Caki2 (cell line): ENCODE results near the gene VPS37C. TPM values are rescaled to one million over a fixed set of nuclear protein-coding genes. Genes with fewer than 3 reads are reported as not detected.
"Not testable (repeated sequence)": the region's sequence is repeated elsewhere in the genome, so short reads cannot be mapped to it uniquely, and the experiment has no call there.

Experiments
- DNase-seq: peaks from one replicate; pipeline ENCODE4 v3.0.0-alpha.2; 2015; ENCODE audit warnings: low read depth
- in situ Hi-C: cut with HindIII; loops from 2 replicates; pipeline ENCODE4 v1.10.0; 2016; ENCODE audit warnings: low sequenced_read_pairs, low pct_unique_long_range_greater_than_20kb, mixed read lengths
- total RNA-seq: library from RNA; depleted of rRNA; stranded (reverse); fragments of >200 nt; shearing (Covaris generic); gene quantifications from 2 replicates; pipeline ENCODE4 v1.2.3, GENCODE V29; 2014; ENCODE audit warnings: low replicate concordance; rRNA removed

Gene VPS37C
- 12.3 and 20.8 TPM in 2 replicates for total RNA-seq

DNA sequence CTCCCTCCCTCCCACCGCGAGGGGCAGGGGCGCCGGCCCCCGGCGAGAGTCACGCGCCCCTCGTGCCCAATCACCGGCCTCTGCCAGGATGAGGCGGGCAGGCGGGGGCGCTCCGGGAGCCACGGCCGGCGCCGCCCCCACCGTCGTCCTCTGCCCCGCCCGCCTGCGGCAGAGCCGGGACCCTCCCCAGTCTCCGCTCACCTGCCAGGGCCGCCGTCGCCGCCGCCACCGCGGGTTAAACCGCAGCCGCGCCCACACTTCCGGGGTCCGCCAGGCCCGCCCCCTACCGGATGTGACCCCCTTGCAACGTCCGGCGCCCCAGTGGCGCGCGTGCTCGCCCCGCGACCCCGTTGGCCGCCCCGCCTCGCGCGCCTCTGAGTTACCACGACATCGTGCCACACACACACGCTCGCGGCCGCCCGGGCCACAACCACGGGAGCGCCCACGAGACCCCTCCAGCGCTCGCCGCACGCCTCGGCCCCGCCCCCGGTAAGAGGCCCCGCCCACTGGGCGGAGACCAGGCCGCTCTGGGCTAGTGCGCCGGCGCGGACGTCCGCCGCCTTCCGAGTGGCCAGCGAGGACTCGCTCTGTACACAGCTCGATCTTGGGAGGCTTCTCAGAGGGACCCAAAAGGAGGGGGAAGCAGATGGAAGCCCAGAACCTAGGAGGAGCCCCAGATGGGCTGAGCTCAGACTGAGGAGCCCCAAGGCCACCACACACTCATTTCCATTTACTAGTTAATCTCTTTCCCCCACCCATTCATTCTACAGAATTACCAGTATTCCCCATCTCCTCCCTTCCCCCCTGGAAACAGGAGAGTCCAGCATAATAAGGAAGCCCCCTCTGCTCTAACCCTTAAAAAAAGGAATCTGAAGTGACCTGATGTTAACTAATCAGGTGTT, at the start of gene VPS37C:
Gene VPS37C, minus strand, starts transcription at position 237 of the 902 bp plus-strand sequence. CDS start 22,597 bp downstream, outside the sequence.
- DNase-seq, result peak; percentile 91
- in situ Hi-C loops, result no loop called here

DNA sequence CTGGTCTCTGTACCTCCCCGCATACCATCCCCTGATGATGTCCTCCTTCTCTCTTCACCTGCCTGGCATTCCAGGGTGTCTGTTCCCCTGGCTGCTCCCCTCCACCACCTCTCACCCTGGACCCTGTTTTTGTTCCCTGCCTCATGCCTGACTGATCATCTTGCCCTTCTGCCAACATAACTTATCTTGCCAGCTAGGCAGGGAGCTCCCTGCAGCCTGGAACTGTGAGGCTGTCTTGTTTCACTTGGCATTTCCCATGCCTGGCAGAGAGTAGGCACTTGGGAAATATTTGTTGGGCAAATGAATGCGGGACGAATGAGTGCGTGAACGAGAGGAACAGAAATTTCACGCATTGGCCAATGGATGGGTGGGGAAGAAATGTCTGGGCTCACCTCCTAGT, 49.4 kb upstream of the VPS37C start:
- in situ Hi-C loops, DNase-seq: not testable (repeated sequence)

DNA sequence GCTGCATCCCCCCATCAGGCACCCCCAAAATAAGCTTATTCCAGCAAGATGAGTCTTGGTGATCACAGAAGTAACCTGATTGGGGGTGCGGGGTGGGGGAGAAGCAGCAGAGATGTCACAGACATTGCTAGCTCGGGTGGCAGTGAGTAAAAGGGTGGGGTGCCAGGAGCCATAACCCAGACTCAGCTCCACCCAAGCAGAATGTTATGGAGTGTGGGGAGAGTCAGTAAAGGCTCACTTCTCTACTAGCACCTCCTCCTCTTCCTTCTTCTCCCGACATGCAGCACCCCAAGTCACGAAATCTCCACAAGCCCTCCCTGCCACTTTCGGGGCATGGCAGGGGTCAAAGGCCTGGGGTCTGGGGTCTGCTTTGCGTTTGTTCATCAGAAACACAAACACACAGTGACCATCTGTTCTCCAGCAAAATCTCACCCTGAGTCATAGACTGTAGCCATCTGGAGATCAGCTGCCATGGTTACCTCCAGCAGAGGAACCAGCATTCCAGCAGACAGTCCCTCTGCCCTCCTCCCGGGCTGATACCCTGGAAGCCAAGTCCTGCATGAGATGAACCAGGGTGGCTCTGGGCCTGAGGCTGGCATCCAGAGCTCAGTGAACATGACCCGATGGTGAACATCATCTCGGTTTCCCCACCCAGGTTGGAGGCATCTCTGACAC, 46.5 kb upstream of the VPS37C start:
- DNase-seq, in situ Hi-C loops: not testable (repeated sequence)

GRCh38 chr11:61204502-61205059, 43.4 kb upstream of the VPS37C start:
- in situ Hi-C loops, DNase-seq: not testable (repeated sequence)

- in situ Hi-C loops, DNase-seq: not testable (repeated sequence)
Observed at GRCh38 chr11:61203873-61204272, 42.6 kb upstream of the VPS37C start.

GRCh38 chr11:61202950-61203746, 41.9 kb upstream of the VPS37C start, which contains the start of gene PGA3:
Gene PGA3, plus strand, starts transcription at chr11:61203515. Its CDS starts 50 bp downstream, at chr11:61203565.
- in situ Hi-C loops, DNase-seq: not testable (repeated sequence)

DNA sequence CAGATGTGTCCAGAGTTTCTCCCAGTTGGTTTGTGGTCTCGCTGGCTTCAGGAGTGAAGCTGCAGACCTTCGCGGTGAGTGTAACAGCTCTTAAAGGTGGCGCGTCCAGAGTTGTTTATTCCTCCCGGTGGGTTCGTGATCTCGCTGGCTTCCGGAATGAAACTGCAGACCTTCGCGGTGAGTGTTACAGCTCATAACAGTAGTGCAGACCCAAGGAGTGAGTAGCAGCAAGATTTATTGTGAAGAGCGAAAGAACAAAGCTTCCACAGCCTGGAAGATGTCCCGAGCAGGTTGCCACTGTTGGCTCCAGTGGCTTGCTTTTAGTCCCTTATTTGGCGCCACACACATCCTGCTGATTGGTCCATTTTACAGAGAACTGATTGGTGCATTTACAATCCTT, 40.2 kb upstream of the VPS37C start:
- DNase-seq, result no peak
- in situ Hi-C loops, result no loop called here

DNA sequence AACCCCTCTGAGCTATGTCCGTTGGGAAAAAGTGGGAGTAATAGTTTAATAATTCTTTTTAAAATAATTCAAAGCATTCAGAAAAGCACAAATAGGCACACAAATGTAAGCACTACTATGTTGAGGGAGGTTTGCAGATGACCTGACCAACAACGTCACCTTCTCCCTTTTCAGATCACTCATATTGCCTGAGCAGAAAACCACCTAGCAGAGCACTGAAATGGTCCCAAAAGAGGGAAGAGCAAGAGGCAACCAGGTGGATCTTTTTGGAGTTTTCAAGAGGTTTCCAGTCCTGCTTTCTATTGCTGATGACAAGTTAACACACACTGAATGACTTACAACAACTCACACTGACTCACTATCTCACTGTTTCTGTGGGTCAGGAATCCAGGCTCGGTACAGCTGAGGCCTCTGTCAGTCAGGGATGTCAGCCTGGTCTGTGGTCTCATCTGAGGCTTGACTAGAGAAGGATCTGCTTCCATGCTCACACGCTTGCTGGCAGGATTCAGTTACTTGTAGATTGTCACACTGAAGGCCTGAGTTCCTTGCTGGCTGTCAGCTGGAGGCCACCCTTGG, 37.8 kb upstream of the VPS37C start:
- in situ Hi-C loops, result no loop called here
- no peak for DNase-seq

DNA sequence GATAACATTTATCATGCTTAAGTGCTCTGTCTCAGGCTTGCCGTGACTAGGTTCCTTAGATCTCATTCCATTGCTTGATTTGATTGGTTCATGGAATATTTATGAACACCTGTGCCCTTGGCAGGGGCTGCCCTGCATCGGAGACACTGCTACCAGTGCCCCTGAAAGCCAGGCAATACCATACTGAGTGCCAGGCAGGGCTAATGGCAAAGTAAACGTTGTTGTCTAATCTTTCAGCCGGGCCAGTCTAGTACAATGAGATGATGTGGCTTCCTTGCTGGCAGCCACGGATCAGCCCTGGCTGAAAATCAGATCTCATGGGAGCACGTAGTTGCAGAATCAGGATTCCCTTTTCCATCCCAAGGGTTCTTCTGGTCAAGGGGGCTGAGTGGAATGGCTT, 37.1 kb upstream of the VPS37C start:
- in situ Hi-C loops, result no loop called here
- DNase-seq, result no peak

- in situ Hi-C loops, result no loop called here
- DNase-seq, result no peak
Observed at GRCh38 chr11:61195719-61196118, 34.5 kb upstream of the VPS37C start.

DNA sequence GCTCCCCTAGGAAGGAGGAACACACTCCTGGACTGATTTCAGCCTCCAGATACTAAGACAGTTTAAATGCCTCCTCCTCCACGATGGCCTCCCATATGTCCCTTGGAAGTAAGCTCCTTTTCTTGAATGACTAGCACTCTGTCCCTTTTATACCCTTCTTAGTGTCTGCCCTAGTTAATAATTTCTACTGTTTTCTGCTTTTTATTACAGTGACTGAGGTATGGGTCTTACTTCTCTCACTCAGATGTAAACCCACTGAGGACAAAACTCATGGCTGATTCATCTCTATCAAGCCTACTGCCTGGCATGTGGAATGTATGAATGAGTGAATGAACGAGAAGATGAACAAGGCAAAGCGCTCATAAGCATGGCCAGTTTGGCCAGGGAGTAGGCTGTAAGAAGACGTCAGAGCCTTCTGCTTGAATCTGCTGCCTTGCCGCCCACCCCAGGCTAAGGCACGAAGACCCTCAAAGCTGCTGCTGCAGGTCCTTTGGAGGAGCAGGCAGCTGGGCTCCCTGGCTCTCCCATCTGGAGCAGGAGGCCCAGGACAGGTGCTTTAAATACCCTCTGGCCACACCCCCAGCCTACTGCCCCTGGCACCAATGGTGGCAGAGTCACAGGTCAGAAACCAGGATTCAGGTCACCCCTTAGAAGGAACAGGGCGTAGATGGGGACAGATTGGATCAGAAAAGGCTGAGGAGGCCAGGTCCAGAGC, 33.9 kb upstream of the VPS37C start:
- DNase-seq, result peak; percentile 25
- in situ Hi-C loops, result no loop called here

GRCh38 chr11:61194169-61194671, 33.0 kb upstream of the VPS37C start:
- peak; percentile 15 for DNase-seq
- in situ Hi-C loops, result no loop called here

DNA sequence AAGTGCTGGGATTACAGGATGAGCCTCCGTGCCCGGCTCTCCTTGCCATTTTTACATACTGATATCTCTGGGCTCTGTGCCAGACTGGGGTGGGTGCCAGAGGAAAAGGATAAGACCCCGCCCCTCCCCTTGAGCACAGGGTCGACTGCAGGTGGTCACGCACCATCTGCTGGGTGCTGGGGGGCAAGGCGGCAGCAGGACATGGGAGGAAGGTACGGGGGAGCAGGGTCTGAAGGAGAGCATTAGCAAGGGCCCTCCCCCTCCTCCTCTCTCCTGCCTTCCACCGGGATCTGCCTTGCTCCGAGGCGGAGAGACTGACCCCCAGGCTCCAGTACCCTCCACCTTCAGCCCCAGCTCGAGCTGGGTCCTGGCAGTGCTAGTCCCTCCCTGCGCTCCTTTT, 32.4 kb upstream of the VPS37C start:
- no peak for DNase-seq
- in situ Hi-C loops, result no loop called here

DNA sequence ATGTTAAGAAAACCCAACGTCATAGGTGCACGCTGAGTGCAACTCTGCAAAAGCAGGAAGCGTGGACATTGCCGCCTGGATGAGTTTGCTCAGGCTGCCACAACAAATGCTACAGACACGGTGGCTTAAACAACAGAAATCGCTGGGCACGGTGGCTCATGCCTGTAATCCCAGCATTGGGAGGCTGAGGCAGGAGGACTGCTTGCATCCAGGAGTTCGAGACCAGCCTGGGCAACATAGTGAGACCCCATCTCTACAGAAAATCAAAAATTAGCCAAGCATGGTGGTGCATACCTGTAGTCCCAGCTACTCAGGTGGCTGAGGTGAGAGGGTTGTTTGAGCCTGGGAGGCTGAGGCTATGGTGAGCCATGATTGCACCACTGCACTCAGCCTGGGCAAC, 28.7 kb upstream of the VPS37C start:
- in situ Hi-C loops, result no loop called here

GRCh38 chr11:61187505-61188130, 26.4 kb upstream of the VPS37C start:
- in situ Hi-C loops, result no loop called here
- peak; percentile 56 for DNase-seq

More for the DNA sequence above, 28.7 kb upstream of the VPS37C start:
- DNase-seq, result no peak

DNA sequence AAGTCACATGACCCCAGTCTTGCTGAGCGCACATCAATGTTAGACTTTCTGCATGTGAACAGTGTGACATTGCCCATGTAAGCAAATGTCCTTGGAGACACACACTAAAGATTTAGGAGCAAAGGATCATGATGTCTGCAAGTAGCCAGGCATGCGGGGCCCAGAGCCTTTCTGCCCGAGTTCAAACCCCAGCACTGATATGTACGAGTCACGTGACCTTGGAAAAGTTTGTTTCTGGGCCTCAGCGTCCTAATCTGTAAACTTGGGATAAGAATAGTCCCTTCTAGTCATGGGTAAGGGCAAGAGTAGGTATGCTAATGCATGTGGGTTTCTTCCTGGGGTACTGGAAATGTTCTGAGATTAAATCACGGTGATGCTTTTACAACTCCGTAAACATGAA, 25.3 kb upstream of the VPS37C start:
- in situ Hi-C loops, result no loop called here
- no peak for DNase-seq

DNA sequence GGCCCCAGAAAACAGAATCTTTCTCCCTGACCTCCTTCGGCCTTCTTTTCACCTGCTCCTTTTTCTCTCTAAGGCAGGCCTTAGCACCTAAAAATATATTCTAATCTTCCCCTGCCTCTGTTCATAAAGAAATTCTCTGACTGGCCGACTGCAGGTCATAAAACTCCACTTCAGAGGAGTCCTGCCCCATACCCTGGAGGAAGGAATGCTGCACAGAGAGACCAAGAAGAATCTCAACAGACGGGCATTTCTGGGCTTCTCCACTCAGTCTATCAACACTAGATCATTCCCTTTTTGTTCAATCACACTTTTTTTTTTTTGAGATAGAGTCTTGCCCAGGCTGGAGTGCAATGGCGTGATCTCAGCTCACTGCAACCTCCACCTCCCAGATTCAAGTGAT, 22.4 kb upstream of the VPS37C start:
- in situ Hi-C loops, result no loop called here

More for the DNA sequence above, 22.4 kb upstream of the VPS37C start:
- no peak for DNase-seq
